Activated T-cell treated with anti-CD3 and anti-CD28 coated beads for 24 hours (primary cell): ENCODE data around the gene PIGH.
"Not testable (repeated sequence)": the region's sequence is repeated elsewhere in the genome, so short reads cannot be mapped to it uniquely, and the experiment has no call there.

Experiments used
- DNase-seq: peaks from one replicate; pipeline ENCODE4 v3.0.0-alpha.2; 2020; ENCODE audit warnings: low read depth

The PIGH gene

DNA sequence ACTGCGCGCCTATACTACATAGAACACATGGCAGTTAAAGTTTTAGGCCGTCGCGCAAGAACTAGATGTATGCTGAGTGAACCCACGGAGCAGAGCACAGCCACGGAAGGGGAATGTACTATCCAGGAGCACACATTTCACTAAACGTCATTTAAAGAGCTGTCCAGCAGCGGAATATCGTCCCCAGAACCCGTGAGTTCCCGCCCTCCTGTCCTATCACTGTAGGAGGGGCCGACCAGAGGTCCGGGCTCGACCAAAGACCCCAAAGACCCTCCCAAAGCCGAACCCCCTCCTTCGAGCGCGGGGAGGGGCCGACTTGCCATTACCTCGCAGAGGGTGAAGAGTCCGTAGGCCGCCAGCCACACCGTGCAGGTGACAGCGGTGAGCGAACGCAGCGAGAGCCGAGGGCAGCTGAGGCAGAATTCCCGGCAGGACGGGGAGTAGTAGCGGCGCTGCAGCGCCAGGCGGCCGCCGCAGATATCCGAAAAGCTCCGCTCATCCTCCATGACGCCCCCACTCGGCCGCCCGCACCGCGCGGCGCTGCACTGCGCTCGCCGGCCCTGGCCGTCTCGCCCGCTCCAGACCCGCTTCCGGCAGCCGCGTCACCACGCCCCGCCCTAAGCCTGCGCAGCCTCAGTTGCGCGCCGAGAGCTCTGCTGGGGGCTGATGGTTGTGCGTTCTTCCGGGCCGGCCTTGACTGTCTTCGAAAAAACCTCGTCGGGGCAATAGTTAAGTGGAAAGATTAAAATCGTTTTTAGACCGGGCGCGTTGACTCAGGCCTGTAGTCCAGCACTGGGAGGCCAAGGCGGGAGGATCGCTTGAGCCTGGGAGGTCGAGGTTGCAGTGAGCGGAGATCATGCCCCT, at the start of gene PIGH:
Gene PIGH (minus strand): TSS at position 571 of the 864 bp plus-strand sequence. CDS start 65 bp downstream, at position 506.
- DNase-seq, result peak; percentile 93

- DNase-seq, result no peak
These were observed 46.1 kb upstream of the PIGH start for GRCh38 chr14:67646131-67646530.

GRCh38 chr14:67645414-67645813, 45.3 kb upstream of the PIGH start:
- DNase-seq, result no peak

GRCh38 chr14:67644428-67644827, 44.4 kb upstream of the PIGH start:
- DNase-seq, result no peak

GRCh38 chr14:67643713-67644112, 43.6 kb upstream of the PIGH start:
- DNase-seq, result no peak

DNA sequence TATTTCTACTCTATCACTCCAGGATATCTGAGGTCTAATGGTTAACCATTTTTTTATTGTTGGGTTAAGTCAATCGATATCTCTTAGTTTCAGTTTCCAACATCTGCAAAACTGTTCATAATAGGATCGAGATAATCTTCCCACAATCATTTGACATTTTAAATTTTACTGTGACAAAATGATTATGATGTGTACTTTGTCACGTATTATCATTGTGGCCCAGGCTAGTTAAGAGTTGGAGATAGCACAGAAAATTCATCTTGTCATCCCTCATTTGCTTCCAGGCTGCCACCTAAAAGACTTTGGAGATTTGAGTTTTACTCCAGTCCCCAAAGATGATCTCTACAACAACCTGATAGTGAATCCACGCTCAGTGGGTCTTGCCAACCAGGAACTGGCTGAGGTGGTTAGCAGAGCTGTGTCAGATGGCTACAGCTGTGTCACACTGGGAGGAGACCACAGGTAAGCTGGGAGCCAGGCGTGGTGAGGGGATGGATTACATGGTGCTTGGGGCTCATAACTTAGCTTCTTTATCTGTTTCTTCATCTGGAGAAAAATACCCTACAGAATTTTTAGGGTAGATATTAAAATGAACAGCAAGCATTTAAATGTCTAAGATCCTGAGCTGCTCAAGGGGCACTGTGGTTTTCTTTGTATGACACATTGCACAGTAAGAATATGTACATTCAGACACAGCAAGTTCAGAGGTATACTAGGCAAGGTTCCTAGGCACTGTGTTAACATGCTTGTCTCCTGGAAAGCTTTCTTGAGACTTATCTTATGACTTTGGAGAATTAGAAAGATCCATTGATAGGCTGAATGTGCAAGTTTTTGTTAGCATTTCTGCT, 42.1 kb upstream of the PIGH start:
- DNase-seq, result no peak

DNA sequence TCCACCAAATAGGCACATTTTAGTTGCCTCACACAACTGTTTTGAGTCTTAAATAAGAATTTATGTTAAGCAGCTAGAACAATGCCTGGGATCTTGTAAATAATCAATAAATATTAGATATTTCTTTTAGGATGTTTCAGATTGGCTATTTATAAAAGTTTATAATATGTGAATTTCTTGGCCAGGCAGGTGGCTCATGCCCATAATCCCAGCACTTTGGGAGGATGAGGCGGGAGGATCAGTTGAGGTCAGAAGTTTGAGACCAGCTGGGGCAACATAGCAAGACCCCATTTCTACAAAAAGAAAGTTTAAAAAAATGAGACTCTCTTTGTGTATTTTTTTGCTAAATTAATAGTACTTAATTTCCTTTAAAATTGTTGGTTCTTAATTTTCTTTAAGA, 41.4 kb upstream of the PIGH start:
- no peak for DNase-seq

DNA sequence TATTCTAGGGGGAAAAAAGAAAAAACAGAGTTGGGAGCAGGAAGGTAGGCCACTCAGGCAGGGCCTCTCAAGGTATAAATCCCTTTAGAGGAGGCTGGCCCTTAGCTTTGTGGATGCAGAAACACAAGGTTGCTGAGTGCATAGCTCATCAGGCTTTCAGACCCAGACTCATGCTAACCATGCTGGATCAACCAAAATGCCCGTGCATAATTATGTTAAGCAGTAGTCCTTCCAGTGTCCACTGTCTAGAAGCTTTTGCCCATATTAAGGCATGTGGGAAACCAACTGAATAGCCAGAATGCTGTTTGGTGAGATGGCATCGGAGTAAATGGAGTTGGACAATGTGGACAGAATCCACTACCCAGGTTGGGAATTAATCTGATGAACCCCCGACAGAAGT, 38.6 kb upstream of the PIGH start:
- DNase-seq, result no peak

DNA sequence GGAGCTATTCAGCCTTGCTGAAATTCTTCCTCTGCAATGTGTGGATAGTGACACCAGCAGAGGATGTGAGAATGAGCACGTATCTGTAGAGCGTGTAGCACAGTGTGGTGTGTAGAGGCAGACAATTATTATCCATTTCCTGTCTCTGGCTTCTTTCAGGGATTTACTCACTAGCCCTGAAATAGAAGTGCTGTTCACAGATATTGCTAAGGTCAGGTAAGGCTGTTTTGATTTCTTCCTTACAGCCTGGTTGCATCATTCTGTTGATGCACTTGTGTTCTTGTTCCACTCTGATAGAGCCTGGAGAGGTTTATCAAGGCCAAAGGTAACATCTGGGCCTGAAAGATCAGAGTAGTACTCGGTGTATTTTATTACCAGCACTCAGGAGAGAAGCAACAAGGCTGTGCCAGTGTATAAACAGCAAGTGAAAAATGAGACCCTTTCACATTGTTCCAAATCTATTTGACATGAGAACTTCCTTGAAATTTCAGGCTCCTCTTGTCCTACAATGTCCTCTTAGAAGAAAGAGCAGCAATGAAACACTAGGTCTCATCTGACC, 36.4 kb upstream of the PIGH start:
- no peak for DNase-seq

DNA sequence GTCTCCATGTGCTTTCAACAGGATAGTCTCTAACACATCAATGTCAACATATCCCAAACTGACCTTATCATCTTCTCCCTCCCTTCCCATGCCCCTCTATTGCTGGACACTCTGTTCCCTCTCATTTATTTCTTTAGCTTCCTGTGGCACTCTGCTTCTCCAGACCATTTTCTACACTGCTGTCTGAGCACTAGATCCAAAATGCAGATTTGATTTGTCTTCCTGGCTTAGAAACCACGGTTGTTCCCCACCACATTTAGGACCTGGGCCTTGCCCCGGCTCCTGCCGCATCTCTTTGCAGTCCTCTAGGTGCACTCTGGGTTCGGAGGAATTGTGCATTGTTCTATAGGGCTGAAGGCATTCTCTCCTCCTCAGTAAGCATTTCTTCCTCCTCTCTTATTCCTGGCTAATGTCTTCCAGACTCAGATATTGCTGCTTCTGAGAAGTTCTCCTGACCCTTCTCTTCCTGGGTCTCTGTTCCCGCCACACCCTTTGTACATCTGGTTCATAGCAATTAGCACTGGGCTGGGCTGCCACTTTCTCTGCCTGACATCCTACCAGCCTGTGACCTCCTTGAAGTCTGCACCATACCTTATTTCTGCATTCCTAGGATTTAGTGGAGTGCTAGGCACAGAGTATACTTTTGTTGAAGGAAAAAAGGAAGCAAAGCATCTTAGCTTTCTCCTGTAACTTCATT, 33.5 kb upstream of the PIGH start:
- DNase-seq, result no peak

- DNase-seq, result no peak
These were observed 30.9 kb upstream of the PIGH start for GRCh38 chr14:67630938-67631337.

DNA sequence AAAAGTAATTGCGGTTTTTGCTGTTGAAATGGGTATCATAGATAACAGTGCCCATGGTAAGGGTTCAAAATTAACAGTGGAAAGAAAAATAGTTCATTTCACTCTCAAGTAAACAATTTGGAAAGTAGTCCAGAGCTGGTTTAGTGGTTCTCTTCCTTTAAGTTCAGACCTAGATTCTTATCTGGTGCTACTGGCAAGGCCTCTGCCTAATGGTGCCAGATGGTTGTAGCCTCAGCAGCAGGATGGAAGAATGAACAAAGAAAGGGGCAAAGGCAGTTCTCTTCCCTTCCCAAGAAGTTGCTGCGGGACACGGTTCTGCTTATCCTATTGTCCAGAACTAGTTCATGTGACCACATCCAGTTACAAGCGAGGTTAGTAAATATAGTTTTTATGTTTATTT, 30.1 kb upstream of the PIGH start:
- DNase-seq, result no peak

DNA sequence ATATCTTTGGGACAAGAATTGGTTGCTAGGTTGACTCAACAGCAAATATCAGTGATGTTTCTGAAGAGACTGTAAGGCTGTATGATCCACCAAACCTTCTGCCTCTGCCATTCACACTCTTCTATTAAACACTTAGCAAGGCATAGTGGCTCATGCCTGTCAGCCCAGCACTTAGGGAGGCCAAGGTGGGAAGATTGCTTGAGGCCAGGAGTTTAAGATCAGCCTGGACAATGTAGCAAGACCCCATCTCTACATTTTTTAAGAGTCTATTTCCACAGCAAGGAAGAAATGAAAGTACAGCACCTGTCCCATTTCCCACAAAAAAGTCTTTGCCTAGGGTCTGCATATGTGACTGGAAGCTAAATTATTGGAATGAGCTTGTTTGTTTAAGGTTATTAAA, 27.5 kb upstream of the PIGH start:
- DNase-seq, result no peak

DNA sequence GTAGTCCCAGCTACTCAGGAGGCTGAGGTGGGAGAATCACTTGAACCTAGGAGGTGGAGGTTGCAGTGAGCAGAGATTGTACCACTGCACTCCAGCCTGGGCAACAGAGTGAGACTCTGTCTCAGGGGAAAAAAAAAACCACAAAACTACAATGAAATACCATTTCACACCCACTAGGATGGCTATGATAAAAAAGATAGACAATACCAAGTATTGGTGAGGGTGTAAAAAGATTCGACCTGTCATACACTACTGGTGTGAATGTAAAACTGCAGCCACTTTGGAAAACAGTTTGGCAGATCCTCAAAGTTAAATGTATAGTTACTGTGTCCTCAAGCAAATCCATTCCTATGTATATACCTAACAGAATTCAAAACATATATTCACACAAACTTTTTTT, 26.1 kb upstream of the PIGH start:
- not testable (repeated sequence) for DNase-seq

DNA sequence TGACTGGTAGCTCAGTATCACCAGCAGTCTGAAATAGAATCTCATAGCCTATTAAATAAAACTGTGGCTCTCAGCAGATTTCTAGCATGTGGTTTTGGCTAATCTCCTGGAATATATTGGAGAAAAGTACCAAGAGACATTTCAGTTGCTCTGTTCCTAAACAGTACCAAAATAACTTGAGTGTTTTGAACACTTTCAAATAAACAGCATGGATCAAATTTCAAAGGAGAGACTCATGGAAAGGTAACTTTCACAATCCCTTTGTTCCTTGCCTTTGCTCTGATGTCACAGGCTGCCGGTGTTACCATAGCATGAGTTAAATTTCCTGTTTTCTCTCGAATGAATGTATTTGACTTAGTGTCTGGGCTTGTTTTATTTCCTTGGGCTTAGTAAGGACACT, 23.0 kb upstream of the PIGH start:
- DNase-seq, result no peak

- DNase-seq, result no peak
These were observed 22.6 kb upstream of the PIGH start for GRCh38 chr14:67622675-67623074.

GRCh38 chr14:67620217-67620785, 20.2 kb upstream of the PIGH start:
- DNase-seq, result no peak

DNA sequence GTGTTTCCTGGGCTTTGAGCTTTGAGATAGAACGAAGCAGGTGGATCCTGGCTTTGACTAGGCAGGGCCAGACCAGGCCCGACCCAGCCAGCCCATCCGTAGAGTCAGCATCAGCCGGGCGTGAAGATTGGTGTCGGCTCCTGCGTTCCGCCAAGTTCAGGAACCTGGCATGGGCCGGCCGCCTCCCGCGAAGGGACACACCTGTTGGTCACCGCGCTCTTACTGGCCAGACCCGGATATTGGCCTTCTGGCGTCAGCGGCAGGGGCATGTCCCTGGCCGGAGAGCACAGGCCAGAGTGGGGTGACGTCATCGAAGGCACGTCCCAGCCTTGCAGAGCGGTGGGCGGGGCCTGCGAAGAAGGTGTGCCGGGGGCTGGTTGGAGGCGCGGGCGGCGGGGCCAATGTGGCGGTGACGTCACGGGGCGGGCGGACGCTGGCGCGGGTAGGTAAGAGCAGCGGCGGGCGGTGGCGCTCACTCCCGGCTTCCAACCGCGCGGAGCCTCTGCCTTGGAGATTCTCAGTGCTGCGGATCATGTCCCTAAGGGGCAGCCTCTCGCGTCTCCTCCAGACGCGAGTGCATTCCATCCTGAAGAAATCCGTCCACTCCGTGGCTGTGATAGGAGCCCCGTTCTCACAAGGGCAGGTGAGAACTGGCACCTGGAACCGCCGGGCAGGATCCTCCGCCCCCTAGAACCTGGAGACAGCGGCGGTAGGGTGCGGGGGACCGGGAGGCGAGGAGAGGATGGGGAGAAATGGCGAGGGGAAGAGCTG, 19.6 kb upstream of the PIGH start, which contains the start of gene ARG2:
Gene ARG2 (plus strand): TSS at position 475 of the 771 bp plus-strand sequence. CDS start 58 bp downstream, at position 533.
- peak; percentile 92 for DNase-seq

DNA sequence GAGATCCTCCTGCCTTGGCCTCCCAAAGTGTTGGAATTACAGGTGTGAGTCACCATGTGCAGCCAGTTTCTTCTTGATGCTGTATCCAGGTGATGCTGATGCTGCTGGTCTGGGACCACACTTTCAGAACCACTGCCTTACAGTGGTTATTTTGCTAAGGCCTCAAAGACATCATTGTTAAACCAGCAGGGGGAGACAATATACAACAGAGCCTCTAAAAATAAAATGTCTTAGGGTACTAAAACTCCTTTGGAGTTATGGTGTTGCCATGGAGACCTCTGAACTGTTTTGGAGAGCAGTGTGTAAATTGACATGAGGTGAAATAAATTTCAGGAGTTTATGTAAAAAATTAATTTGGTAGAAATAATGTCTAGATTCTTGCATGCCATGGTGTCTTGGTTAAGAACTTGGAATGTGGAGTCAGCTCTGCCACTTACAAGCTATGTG, 18.6 kb upstream of the PIGH start:
- no peak for DNase-seq

- DNase-seq, result no peak
These were observed 10.4 kb upstream of the PIGH start for GRCh38 chr14:67610491-67610890.
